ENCODE results near the gene TBC1D2. TPM values are rescaled to one million over a fixed set of nuclear protein-coding genes. Genes with fewer than 3 reads are reported as not detected.

Gene TBC1D2
- total and polyA plus RNA-seq, 2 of the 13 experiments (the other 11 are each of a cell fraction or from before 2014, with no cell fraction given) = 2.0 to 2.8 TPM

DNA sequence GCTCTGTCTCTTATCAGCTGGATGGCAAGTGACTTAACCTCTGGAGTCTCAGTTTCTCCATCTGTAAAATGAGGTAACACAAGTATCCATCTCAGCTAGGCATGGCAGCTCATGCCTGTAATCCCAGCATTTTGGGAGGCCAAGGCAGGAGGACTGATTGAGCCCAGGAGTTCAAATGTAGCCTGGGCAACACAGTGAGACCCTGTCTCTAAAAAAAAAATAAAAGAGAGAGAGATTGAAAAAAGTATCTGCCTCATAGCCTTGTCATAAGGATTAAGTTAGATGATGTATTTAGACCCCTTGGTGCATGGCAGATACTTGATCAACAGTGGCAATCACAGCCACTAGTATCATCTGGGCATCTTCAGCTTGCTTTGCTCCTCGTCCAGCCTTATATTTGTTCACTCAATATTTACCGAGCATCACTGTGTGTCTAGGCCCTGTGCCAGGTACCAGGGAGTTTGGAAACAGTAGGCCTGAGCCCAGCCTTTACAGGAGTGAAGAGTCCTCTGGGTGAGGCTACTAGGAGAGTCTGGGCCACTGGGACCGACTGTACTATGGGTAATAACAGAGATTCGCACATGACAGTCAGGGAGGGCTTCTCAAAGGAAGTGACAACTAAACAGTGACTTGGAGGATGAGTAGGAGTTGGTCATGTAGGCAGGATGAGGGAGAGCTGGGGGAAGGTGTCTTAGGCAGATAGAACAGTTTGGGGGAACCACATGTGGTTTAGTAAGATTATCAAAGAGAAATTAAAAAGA lies 97.2 kb downstream of the TBC1D2 start (continued):
- no peak for TF ChIP-seq SP2 (CRISPR knock-in tag; IDR thresholded peaks at IDR 0.05)
- no peak for TF ChIP-seq TRIM24 (CRISPR knock-in tag; IDR thresholded peaks at IDR 0.05)
- peak; percentile 23; the same call in 1 of the 2 replicates for TF ChIP-seq ETV5 (CRISPR knock-in tag; IDR thresholded peaks at IDR 0.05; ENCODE audit: borderline replicate concordance)
- TF ChIP-seq, protein P1, sequence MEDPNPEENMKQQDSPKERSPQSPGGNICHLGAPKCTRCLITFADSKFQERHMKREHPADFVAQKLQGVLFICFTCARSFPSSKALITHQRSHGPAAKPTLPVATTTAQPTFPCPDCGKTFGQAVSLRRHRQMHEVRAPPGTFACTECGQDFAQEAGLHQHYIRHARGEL (CRISPR knock-in tag; IDR thresholded peaks at IDR 0.05) = no peak
- TF ChIP-seq, protein P2, sequence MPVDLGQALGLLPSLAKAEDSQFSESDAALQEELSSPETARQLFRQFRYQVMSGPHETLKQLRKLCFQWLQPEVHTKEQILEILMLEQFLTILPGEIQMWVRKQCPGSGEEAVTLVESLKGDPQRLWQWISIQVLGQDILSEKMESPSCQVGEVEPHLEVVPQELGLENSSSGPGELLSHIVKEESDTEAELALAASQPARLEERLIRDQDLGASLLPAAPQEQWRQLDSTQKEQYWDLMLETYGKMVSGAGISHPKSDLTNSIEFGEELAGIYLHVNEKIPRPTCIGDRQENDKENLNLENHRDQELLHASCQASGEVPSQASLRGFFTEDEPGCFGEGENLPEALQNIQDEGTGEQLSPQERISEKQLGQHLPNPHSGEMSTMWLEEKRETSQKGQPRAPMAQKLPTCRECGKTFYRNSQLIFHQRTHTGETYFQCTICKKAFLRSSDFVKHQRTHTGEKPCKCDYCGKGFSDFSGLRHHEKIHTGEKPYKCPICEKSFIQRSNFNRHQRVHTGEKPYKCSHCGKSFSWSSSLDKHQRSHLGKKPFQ (CRISPR knock-in tag; IDR thresholded peaks at IDR 0.05; ENCODE audit: insufficient replicate concordance) = no peak
- no peak for TF ChIP-seq MED1 (CRISPR knock-in tag; IDR thresholded peaks at IDR 0.05)
- no peak for TF ChIP-seq HOXD1 (CRISPR knock-in tag; IDR thresholded peaks at IDR 0.05)
- TF ChIP-seq ZNF589 (CRISPR knock-in tag; conservative IDR thresholded peaks at IDR 0.05) = no peak; the same call in 1 of the 2 replicates
- TF ChIP-seq, protein P3, sequence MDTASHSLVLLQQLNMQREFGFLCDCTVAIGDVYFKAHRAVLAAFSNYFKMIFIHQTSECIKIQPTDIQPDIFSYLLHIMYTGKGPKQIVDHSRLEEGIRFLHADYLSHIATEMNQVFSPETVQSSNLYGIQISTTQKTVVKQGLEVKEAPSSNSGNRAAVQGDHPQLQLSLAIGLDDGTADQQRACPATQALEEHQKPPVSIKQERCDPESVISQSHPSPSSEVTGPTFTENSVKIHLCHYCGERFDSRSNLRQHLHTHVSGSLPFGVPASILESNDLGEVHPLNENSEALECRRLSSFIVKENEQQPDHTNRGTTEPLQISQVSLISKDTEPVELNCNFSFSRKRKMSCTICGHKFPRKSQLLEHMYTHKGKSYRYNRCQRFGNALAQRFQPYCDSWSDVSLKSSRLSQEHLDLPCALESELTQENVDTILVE (CRISPR knock-in tag; IDR thresholded peaks at IDR 0.05) = no peak
- no peak for TF ChIP-seq STAT5B (CRISPR knock-in tag; IDR thresholded peaks at IDR 0.05)
- peak; percentile 19; the same call in 1 of the 2 replicates for TF ChIP-seq RXRA (CRISPR knock-in tag; IDR thresholded peaks at IDR 0.05)
- TF ChIP-seq ZNF891 (CRISPR knock-in tag; IDR thresholded peaks at IDR 0.05) = no peak
- no peak for TF ChIP-seq ZNF670 (CRISPR knock-in tag; IDR thresholded peaks at IDR 0.05; ENCODE audit: borderline replicate concordance)
- TF ChIP-seq SYNCRIP (IDR thresholded peaks at IDR 0.05; ENCODE audit: insufficient read depth, low read depth, low read length) = no peak
- TF ChIP-seq ZNF678 (CRISPR knock-in tag; IDR thresholded peaks at IDR 0.05) = no peak
- TF ChIP-seq, protein P4, sequence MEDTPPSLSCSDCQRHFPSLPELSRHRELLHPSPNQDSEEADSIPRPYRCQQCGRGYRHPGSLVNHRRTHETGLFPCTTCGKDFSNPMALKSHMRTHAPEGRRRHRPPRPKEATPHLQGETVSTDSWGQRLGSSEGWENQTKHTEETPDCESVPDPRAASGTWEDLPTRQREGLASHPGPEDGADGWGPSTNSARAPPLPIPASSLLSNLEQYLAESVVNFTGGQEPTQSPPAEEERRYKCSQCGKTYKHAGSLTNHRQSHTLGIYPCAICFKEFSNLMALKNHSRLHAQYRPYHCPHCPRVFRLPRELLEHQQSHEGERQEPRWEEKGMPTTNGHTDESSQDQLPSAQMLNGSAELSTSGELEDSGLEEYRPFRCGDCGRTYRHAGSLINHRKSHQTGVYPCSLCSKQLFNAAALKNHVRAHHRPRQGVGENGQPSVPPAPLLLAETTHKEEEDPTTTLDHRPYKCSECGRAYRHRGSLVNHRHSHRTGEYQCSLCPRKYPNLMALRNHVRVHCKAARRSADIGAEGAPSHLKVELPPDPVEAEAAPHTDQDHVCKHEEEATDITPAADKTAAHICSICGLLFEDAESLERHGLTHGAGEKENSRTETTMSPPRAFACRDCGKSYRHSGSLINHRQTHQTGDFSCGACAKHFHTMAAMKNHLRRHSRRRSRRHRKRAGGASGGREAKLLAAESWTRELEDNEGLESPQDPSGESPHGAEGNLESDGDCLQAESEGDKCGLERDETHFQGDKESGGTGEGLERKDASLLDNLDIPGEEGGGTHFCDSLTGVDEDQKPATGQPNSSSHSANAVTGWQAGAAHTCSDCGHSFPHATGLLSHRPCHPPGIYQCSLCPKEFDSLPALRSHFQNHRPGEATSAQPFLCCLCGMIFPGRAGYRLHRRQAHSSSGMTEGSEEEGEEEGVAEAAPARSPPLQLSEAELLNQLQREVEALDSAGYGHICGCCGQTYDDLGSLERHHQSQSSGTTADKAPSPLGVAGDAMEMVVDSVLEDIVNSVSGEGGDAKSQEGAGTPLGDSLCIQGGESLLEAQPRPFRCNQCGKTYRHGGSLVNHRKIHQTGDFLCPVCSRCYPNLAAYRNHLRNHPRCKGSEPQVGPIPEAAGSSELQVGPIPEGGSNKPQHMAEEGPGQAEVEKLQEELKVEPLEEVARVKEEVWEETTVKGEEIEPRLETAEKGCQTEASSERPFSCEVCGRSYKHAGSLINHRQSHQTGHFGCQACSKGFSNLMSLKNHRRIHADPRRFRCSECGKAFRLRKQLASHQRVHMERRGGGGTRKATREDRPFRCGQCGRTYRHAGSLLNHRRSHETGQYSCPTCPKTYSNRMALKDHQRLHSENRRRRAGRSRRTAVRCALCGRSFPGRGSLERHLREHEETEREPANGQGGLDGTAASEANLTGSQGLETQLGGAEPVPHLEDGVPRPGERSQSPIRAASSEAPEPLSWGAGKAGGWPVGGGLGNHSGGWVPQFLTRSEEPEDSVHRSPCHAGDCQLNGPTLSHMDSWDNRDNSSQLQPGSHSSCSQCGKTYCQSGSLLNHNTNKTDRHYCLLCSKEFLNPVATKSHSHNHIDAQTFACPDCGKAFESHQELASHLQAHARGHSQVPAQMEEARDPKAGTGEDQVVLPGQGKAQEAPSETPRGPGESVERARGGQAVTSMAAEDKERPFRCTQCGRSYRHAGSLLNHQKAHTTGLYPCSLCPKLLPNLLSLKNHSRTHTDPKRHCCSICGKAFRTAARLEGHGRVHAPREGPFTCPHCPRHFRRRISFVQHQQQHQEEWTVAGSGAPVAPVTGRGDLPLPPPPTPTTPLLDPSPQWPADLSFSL (CRISPR knock-in tag; IDR thresholded peaks at IDR 0.05) = no peak

All from HepG2 (cell line).